Measurements from ENCODE around the gene RAG1.

The RAG1 gene

GRCh38 chr11:36615826-36616225 is 48.0 kb downstream of the RAG1 start:
- H3K4me2 ChIP-seq (ENCODE audit: low read length) = no peak overlapping the region
- TF ChIP-seq EZH2phosphoT487 (IDR thresholded peaks at IDR 0.05; ENCODE audit: low read depth) (no peak), CTCF (IDR thresholded peaks at IDR 0.05; ENCODE audit: low read depth, low read length) (no peak)
- no peak overlapping the region for H3K9ac ChIP-seq (ENCODE audit: low read length)
- no peaks in the 10 kb centered on the region for H4K20me1 ChIP-seq (ENCODE audit: insufficient read depth, low read length)
- peaks cover 19% of the 10 kb centered on the region for H3K27me3 ChIP-seq (ENCODE audit: low read depth, low read length)
- H3K4me1 ChIP-seq (ENCODE audit: low read length) = no peaks in the 10 kb centered on the region
- no peaks in the 10 kb centered on the region for H3K79me2 ChIP-seq (ENCODE audit: low read length)
- H2AFZ ChIP-seq (ENCODE audit: low read depth, low read length) = no peak overlapping the region
- no peak overlapping the region for H3K27ac ChIP-seq (ENCODE audit: low read length)
- no peaks in the 10 kb centered on the region for H3K36me3 ChIP-seq (replicated peaks; ENCODE audit: low read depth, low read length)
- no peak overlapping the region for H3K4me3 ChIP-seq (ENCODE audit: low read length)
- H3K9me3 ChIP-seq (ENCODE audit: insufficient read depth, low read length) = no peaks in the 10 kb centered on the region

- Histone ChIP-seq H3K4me2 (ENCODE audit: low read length) (no peak overlapping the region), H3K36me3 (replicated peaks; ENCODE audit: low read depth, low read length) (no peaks in the 10 kb centered on the region), H3K79me2 (ENCODE audit: low read length) (no peaks in the 10 kb centered on the region), H3K9me3 (ENCODE audit: insufficient read depth, low read length) (no peaks in the 10 kb centered on the region), H3K4me3 (ENCODE audit: low read length) (no peak overlapping the region), H4K20me1 (ENCODE audit: insufficient read depth, low read length) (no peaks in the 10 kb centered on the region), H2AFZ (ENCODE audit: low read depth, low read length) (no peak overlapping the region), H3K27me3 (ENCODE audit: low read depth, low read length) (peaks cover 14% of the 10 kb centered on the region), H3K9ac (ENCODE audit: low read length) (no peak overlapping the region), H3K4me1 (ENCODE audit: low read length) (no peaks in the 10 kb centered on the region), H3K27ac (ENCODE audit: low read length) (no peak overlapping the region)
- no peak for TF ChIP-seq EZH2phosphoT487 (IDR thresholded peaks at IDR 0.05; ENCODE audit: low read depth)
- TF ChIP-seq CTCF (IDR thresholded peaks at IDR 0.05; ENCODE audit: low read depth, low read length) = no peak
Observed at GRCh38 chr11:36617543-36618362, 49.9 kb downstream of the RAG1 start.

DNA sequence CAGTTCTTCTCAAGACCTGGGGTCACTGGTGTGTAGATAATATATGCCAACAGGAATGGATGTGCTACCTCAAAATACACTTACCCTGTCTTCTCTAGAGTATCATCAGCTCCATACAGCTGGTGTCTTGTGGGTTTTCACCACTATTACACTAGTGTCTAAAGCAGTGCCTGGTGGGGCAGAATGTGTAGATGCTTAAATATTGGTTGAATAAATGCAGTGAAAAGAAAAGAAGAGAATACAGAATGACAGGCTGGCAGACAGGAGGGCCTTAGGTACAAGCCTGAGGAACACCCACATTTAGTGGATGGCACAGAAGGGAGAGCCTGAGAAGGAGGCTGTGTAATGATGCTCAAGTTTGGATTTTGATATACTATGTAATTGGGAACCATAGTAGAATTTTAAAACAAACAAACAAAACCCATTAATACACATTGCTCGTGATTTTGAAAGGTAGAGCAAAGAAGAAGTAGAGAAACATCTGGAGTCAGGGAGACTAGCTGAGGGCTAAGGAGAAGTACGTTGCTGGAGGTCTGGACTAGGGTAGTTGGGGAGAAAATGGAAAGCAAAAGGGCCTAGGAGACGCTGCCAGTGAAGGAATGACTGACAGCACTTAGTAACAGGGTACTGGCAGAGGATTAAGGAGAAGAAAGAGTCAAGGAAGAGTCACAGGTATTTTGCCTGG is 50.7 kb downstream of the RAG1 start:
- Histone ChIP-seq H3K4me1 (ENCODE audit: low read length) (no peaks in the 10 kb centered on the region), H3K27ac (ENCODE audit: low read length) (no peak overlapping the region), H3K9me3 (ENCODE audit: insufficient read depth, low read length) (no peaks in the 10 kb centered on the region), H3K27me3 (ENCODE audit: low read depth, low read length) (peaks cover 13% of the 10 kb centered on the region), H4K20me1 (ENCODE audit: insufficient read depth, low read length) (no peaks in the 10 kb centered on the region), H3K9ac (ENCODE audit: low read length) (no peak overlapping the region), H3K79me2 (ENCODE audit: low read length) (no peaks in the 10 kb centered on the region), H2AFZ (ENCODE audit: low read depth, low read length) (no peak overlapping the region), H3K4me3 (ENCODE audit: low read length) (no peak overlapping the region), H3K4me2 (ENCODE audit: low read length) (no peak overlapping the region; the same call in 1 of the 2 replicates), H3K36me3 (replicated peaks; ENCODE audit: low read depth, low read length) (no peaks in the 10 kb centered on the region)
- TF ChIP-seq CTCF (IDR thresholded peaks at IDR 0.05; ENCODE audit: low read depth, low read length) = no peak
- no peak for TF ChIP-seq EZH2phosphoT487 (IDR thresholded peaks at IDR 0.05; ENCODE audit: low read depth)

DNA sequence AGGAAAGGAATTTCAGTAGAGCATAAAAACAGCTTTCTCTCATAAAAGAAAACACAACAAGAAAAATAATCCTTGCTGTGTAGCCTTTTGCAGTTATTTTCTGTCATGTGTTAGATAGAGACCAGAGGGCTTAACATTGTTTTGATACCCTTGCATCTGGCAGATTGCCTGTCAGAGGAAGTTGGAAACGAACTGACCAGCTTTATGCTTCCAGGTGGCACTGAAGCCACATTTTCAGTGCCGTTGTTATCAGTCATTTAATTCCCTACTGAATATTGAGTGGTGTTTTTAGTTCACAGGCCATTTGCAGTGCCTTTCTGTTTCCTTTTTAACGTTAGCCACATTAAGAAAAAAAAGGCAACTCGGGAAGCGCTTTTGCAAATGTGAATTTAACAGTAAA is 51.7 kb downstream of the RAG1 start:
- Histone ChIP-seq H3K27ac (ENCODE audit: low read length) (no peak overlapping the region), H3K27me3 (ENCODE audit: low read depth, low read length) (peaks cover 13% of the 10 kb centered on the region), H3K9me3 (ENCODE audit: insufficient read depth, low read length) (no peaks in the 10 kb centered on the region), H3K9ac (ENCODE audit: low read length) (no peak overlapping the region), H3K4me3 (ENCODE audit: low read length) (no peak overlapping the region), H2AFZ (ENCODE audit: low read depth, low read length) (no peak overlapping the region), H3K4me2 (ENCODE audit: low read length) (peak overlapping the region; percentile 29), H3K36me3 (replicated peaks; ENCODE audit: low read depth, low read length) (no peaks in the 10 kb centered on the region), H4K20me1 (ENCODE audit: insufficient read depth, low read length) (no peaks in the 10 kb centered on the region), H3K4me1 (ENCODE audit: low read length) (no peaks in the 10 kb centered on the region), H3K79me2 (ENCODE audit: low read length) (no peaks in the 10 kb centered on the region)
- TF ChIP-seq EZH2phosphoT487 (IDR thresholded peaks at IDR 0.05; ENCODE audit: low read depth) (no peak), CTCF (IDR thresholded peaks at IDR 0.05; ENCODE audit: low read depth, low read length) (no peak)

Data from OCI-LY3 (cell line).